Caki2 (cell line): Measurements from ENCODE around the gene TUBB4B. TPM values are rescaled to one million over a fixed set of nuclear protein-coding genes. Genes with fewer than 3 reads are reported as not detected.

ENCODE experiments used
- DNase-seq: peaks from one replicate; pipeline ENCODE4 v3.0.0-alpha.2; 2015; ENCODE audit warnings: low read depth
- in situ Hi-C: cut with HindIII; loops from 2 replicates; pipeline ENCODE4 v1.10.0; 2016; ENCODE audit warnings: low sequenced_read_pairs, low pct_unique_long_range_greater_than_20kb, mixed read lengths
- total RNA-seq: library from RNA; depleted of rRNA; stranded (reverse); fragments of >200 nt; shearing (Covaris generic); gene quantifications from 2 replicates; pipeline ENCODE4 v1.2.3, GENCODE V29; 2014; ENCODE audit warnings: low replicate concordance

Gene TUBB4B
- total RNA-seq, 1 experiment from 2014 or later, result 1,000 TPM

DNA sequence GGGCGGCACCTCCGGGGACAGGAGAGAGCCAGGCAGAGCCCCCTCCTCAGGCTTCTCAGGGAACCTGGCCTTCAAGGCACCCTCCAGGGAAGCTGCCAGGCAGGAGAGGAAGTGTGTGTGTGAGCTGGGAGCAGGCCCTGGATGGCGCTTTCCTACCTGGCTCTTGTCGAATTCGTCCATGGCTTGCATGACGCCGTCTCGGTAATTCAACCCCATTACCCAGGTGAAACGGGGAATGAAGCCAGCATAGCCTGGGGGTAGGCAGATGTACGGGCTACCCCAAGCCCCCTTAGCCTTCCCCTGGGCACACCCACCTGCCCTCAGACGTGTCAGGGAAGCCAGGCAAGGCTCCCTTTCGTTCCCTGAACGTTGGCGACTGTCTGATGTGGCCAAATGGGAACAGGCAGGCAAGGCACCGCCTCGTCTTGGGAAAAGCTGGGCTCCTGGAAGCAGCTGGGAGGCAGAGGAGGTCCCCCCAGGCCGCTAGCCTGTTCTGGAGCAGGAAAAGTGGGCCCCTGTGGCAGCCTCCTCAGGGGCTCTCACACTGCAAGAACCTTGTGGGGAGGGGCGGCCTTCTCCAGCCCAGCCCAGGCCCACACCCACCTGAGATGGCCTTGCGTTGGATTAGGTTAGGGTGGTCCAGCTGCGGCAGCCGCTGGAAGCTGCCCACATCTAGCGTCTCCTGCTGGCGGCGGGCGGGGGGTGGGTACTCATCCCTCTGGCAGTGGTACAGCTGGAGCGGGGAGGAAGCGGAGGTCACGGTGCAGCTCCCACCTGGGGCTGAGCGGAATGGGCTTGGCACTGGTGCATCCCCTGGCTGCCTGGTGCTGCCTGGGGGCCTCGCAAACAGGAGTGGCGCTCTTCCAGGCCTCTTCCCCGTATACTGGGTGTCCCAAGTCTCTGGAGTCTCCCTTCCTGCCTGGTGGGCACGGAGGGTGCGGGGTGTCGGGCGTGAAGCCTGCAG, 3.7 kb downstream of the TUBB4B start:
- in situ Hi-C loops, result no loop called here
- no peak for DNase-seq

DNA sequence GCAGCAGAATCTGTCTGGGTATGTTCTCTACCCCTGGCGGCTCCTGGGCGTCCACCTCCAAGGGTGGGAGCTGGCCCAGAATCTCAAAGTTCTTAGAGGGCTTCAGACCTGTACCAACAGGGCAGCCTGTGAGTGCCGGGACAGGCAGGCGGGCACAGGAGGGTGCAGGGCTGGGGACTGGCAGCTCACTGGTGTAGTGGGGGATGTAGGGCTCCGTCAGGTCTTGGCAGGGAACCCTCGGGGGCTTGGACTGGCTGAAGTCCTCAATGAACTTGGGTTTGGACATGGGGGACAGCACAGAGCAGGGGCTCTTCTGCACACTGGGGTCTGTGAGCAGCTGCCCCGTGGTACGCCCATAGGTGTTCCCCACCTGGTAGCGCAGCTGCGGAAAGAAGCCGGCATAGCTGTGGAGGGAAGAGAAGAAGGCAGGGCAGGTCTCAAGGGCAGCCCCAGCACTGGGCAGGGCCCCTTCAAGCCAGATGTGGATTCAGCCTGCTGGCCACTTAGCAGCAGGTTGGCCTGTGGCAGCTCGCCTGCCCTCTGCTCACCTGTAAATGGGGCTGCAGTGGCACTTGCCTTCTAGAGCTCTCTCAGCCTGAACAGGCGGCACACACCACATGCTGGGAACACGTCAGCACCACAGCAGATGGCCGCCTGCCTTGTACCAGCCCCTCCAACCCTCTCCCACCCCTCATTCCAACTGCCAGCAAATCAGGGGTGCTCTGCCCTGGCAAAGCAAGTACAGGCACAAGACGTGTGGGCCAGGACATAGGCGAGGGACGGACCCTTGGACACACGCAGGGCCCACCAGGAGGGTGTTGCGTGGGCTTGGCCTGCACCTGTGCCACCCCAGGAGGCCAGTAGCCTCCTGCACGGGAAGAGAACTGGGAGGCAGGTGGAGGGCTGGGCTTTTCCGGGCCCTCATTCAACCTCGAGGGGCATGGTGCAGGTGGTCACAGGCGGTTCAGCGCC, 4.6 kb downstream of the TUBB4B start:
- in situ Hi-C loops, result no loop called here
- DNase-seq, result no peak

DNA sequence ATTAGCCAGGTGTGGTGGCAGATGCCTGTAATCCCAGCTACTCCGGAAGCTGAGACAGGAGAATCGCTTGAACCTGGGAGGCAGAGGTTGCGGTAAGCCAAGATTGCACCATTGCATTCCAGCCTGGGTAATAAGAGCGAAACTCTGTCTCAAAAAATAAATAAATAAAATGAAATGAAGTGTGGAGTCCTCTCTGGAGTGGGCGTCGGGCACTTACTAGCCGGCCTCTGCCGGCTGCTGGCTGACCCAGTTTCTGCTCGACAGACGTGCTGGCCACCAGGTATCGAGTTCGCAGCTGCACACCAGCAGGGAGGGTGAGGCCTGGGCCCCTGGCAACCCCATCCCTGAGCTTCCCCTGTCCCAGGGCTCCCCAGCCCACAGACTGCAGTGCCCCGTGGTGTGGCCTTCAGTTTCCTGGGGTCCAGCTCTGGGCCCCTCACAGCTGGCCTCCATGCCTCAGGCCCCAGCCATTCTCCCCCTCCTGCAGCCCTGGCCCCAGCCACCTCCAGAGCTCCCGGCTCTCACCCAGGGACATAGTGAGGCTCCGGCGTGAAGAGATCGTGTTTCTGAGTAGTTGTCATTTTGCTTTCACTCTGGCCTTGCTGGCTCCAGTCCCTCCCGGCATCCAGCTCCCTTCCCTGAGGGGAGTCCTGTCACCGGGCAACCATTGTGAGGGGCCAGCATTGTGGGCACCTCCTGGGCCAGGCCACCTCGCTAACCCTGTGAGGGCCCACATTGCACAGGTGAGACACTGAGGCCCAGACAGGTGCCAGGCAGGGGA, 6.2 kb downstream of the TUBB4B start:
- in situ Hi-C loops, result no loop called here
- no peak for DNase-seq

DNA sequence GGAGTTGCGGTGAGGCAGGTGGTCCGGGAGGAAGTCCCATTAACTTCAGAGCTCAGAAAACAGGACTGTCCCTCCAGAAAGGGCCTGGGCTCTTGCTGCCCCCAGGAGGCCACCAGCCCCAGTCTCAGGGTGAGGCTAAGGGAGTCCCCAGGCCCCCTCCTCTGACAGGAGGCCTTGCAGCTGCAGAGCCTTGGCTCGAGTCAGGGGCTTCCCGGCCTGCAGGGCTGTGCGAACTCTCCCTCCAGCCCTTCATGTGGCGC, 6.8 kb downstream of the TUBB4B start:
- in situ Hi-C loops, result no loop called here
- no peak for DNase-seq

DNA sequence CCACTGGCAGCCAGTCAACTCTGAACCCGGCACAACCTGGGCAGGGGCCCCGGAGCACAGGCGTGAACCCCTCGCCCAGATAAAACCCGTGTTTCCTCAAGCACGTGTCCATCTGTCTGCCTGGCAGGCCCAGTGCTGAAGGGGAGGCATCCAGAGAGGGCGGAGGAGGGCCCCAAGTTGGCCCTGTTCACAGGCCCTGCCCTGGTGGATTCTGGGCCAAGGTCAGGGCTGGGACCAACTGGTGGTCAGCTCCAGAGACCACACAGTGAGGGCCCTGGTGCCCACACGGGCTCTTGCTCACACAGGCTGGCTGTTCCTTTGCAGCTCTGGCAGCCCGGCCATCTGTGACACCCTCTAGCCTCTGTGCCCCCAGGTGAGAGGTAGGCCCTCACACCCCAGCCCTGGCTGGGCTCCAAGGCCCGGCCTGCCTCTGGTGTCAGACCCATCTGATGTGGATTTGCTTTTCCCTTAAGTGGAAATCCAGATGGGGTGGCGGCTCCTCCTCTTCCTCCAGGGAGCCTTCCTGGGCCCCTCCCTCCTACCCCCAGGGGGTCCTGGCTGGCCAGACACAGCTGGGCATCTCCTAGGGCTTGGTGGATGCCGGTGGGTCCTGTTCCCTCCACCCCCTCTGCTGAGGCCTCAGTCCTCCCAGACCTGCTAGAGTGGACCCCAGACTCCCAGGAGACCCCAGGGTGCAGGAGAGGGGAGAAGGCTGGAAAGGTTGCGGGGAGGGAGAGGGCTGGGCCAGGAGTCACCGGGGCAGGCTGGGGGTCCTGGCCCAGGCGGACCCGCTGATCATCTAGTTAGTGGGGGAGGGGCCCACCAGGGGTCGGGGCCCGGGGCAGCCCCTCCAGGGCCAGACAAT, 9.5 kb downstream of the TUBB4B start:
- in situ Hi-C loops, result no loop called here
- DNase-seq, result no peak

DNA sequence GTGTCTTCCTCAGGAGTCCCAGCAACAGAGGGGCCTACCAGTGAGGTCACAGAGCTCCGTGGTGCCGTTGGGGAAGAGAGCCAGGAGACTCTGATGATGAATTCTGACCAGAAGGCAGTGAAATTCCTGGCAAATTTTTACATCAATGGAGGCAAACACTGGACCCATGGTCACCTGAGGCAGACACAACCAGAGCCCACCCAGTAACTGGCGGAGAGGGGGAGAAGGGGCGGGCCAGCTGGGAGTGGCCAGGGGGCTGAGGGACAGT, 10.0 kb downstream of the TUBB4B start, which contains the start of gene STPG3:
Gene STPG3, plus strand, starts transcription at position 93 of the 268 bp plus-strand sequence. Its CDS starts 1 bp downstream, at position 94.
- no peak for DNase-seq
- in situ Hi-C loops, result no loop called here

DNA sequence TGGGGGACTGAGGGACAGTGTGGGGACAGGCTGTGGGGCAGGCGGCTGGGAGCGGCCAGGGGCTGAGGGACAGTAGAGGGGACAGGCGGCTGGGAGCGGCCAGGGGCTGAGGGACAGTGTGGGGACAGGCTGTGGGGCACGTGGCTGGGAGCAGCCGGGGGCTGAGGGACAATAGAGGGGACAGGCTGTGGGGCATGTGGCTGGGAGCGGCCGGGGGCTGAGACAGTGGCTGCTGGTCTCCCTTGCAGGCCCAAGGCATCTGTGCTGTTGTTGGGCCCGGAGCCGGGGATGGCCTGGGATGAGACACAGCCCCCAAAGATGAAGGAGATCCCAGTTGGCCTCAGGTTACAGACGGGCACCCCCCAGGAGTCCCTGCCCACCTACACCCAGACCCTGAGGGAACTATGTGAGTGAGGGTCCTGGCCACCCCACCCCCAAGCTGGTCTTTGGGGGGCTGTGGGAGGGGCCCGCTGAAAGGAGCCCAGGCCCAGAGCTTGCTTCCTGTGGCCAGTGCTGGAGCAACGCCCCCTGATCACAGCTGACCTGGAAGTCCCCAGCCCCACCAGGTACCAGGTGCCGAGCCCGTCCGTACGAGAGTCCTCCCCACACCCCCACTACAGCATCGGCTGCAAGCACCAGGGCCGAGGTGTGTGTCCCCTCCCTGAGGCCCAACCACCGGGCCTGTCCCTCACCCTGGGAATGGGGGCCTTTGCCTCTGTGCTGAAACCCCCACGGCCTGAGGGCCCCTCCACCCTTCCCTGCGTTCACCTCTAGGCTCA, 10.6 kb downstream of the TUBB4B start:
- in situ Hi-C loops, result no loop called here
- no peak for DNase-seq

DNA sequence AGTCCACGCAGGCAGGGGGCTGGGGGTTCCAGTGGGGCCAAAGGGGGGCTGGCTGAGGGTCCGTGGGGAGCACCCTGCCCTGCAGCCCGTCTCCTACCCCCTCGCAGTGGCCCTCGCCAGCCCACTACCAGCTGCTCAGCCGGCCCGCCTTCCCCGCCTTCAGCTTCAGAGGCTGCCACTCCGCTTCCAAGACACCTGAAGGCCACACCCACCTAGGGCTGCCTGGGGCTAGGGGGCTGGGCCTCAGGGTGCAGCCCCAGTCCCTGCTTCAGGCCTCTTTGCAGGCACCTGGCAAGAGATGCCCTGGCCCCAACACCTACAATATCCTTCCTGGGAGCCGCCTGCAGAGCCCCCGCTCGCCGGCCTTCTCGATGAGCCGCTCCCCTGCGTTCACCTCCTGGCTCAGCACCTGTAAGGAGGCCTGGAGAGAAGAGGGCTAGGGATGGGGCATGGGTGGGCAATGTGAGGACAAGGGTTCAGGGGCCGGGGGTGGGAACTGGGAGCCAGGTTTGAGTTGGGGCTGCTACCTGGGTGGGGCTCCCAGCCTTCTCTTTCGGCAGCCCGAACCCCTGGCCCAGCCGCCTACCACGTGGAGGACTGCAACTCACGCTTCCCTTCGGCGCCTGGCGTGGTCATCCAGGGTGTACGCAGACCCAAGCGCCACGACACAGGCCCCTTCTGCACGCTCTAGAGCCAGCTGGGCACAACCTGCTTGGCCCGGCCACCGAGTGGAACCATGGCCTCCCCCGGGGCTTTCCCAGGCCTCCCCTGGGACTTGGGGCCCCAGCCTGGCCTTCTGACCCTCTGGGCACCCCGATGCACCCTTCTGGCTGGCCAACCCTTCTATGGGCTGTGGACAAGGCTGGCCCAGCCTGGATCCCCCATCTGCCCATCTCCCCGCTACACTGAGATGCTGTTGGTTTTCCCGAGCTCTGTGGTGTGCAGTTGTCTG, 11.7 kb downstream of the TUBB4B start:
- in situ Hi-C loops, result no loop called here
- DNase-seq, result no peak

DNA sequence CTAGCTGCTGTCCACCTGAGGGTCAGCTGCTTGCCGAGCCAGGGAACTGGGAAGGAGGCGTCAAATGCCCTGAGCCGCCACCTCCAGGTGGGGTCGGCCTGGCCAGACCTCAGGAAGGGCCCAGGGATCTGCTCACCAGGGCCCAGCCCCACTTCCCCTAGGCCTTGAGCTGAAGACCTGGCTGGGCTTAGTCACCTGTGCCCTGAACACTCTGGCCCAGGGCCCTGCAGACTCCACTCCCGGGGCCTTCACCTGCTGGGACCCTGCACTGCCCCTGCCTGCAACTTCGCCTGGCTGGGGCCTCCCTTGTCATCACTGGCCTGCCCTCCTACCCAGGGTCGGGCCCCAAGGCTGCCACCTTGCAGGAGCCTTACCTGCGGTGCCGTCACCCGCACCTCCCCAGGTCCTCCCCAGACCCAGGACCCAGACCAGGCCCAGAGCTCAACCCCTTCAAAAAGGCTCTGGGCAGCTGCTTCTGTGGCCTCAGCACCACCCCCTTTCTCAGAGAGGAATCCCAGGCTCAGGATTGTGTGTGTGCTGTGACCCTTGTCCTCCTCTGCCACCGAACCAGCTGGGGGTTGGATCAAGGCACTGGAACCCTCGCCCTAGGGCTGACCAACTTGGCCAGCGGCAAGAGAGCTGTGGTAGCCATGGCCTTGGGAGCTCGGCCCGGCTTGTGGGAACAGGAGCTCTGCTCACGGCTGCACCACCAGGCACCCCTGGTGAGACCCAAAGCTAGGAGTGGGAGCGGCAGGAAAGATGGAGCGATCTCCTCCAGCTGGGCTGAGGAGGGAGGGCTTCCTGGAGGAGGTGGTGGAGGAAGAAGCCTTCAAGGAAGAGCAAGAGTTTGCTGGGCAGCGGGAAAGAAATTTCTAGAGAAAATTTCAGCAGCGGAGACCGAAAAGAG, 12.9 kb downstream of the TUBB4B start:
- in situ Hi-C loops, result no loop called here
- no peak for DNase-seq

DNA sequence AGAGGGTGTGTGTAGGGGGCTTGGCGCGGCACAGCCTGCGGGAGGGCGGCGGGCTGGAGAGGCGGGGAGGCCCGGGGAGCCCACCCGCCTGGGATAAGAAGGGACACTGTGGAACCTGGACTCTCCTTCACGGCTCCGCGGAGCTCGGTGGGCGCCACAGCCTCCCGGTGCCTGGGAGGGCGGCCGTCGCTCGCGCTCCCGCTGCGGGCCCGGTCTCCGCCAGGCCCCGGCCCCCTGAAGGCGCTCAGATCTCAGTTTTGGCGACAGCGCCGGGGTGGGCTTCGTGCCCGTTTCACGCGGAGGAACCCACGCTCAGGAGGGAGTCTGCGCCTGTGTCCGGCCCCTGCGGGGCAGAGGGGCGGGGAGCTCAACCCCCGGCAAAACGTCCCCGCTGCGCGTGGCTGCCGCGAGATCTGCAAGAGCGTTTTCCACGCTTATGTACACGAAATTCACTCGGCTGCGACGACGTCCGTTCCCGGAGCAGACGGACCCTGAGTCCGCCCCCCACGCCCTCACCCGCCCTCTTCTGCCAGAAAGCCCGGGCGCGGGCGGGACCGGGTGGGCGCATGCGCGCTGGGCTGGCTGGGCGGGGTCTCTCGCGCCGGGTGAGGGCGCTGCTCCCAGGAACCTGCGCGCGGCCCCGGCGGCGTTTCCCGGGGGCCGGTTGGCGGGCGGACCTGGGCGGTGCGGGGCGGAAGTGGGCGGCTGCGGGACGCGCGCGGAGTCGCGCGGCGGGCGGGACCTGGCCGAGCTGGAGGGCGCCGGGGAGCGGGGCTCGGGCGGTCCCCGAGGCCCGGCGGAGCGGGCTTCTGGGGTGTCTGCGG, 13.7 kb downstream of the TUBB4B start, which contains the start of gene NELFB:
Gene NELFB, plus strand, starts transcription at position 704 of the 824 bp plus-strand sequence.
- DNase-seq, result peak; percentile 80
- in situ Hi-C loops, result no loop called here

DNA sequence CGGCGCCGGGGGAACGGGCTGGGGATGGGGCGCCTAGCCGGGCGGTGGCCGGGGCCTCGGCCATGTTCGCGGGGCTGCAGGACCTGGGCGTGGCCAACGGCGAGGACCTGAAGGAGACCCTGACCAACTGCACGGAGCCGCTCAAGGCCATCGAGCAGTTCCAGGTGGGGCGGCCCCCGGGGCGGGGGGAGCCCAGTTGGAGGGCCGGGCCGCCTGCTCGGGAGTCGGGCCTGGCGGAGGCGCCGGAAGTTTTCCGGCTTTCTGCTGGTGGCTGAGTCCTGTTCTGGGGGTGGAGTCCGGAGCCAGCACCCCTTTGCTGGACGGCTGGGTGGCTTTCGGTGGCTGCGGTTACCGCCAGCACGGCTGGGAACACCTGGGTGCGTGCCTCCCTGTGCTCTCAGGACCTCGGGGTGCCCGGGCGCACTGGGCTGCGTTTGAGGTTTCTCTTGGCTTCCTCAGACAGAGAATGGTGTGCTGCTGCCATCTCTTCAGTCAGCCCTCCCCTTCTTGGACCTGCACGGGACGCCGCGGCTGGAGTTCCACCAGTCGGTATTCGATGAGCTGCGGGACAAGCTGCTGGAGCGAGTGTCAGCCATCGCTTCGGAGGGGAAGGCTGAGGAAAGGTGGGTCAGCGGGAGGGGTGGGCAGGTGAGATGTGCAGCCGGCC, 14.5 kb downstream of the TUBB4B start:
- in situ Hi-C loops, result no loop called here
- DNase-seq, result peak; percentile 35

DNA sequence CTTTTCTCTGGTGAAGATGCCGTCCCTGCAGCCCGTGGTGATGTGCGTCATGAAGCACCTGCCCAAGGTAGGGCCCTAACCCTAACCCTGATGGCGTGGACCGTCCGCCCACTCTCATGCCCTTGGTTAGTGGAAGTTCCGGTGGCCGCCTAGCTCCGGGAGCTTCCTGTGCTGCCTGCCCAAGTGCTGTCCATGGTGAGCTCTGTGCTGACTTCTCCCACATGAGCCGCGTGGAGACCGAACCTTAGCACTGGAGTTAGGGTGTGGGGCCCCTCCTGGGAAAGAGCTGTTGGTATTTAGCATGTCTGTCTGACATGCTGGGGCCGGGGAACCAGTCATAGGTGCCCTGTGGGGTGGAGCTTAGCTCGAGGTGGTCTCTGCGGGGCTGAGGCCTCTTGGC, 15.3 kb downstream of the TUBB4B start:
- in situ Hi-C loops, result no loop called here

DNA sequence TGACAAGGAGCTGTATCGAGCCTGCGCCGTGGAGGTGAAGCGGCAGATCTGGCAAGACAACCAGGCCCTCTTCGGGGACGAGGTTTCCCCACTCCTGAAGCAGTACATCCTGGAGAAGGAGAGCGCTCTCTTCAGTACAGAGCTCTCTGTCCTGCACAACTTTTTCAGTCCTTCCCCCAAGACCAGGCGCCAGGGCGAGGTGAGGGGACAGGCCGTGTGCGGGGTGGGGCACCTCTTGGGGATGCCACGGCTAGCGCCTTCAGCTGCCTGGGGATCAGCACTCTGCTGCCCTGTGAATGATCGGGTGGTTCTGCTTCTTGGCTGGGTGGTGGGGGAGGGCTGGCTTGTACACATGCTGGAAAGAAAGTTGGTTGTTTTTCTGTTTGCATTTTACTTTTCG, 15.8 kb downstream of the TUBB4B start:
- no peak for DNase-seq
- in situ Hi-C loops, result no loop called here

More for the DNA sequence above, 15.3 kb downstream of the TUBB4B start:
- no peak for DNase-seq
